ENCODE results near the gene TOP1. TPM values are rescaled to one million over a fixed set of nuclear protein-coding genes. Genes with fewer than 3 reads are reported as not detected.

Gene TOP1
- total RNA-seq, 4 donors from 2014 or later = 23.1 to 49.9 (median 31.6) TPM

GRCh38 chr20:41150664-41151063, 122.0 kb downstream of the TOP1 start:
- intact Hi-C loops (cut with DNase I) = no loop called here
- DNase-seq = no peak
- H3K4me1 ChIP-seq = peaks cover 23 to 100% (median 84%) of the 10 kb centered on the region in 3 donors

GRCh38 chr20:41151134-41151869, 122.7 kb downstream of the TOP1 start:
- 100% methylated on average over 2 of the region's 5 CpGs; no CpG with 5 or more reads in 1 of the 2 donors for WGBS, 2 donors
- Histone ChIP-seq H3K9me3 (no peaks in the 10 kb centered on the region), H3K36me3 (no peaks in the 10 kb centered on the region), H3K4me3 (no peak overlapping the region), H3K27ac (peak overlapping the region in 2 of 4 donors; percentile 49 to 51), H3K27me3 (no peaks in the 10 kb centered on the region), H3K4me1 (peaks cover 19 to 100% (median 83%) of the 10 kb centered on the region in 3 donors)
- intact Hi-C loops (cut with DNase I) = no loop called here
- DNase-seq = no peak
- TF ChIP-seq, protein P1, sequence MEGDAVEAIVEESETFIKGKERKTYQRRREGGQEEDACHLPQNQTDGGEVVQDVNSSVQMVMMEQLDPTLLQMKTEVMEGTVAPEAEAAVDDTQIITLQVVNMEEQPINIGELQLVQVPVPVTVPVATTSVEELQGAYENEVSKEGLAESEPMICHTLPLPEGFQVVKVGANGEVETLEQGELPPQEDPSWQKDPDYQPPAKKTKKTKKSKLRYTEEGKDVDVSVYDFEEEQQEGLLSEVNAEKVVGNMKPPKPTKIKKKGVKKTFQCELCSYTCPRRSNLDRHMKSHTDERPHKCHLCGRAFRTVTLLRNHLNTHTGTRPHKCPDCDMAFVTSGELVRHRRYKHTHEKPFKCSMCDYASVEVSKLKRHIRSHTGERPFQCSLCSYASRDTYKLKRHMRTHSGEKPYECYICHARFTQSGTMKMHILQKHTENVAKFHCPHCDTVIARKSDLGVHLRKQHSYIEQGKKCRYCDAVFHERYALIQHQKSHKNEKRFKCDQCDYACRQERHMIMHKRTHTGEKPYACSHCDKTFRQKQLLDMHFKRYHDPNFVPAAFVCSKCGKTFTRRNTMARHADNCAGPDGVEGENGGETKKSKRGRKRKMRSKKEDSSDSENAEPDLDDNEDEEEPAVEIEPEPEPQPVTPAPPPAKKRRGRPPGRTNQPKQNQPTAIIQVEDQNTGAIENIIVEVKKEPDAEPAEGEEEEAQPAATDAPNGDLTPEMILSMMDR (IDR thresholded peaks at IDR 0.05) = no peak

More at GRCh38 chr20:41150664-41151063, 122.0 kb downstream of the TOP1 start:
- WGBS, 2 donors = 49 to 63% methylated on average over 3 of the region's 3 CpGs
- no peaks in the 10 kb centered on the region for H3K27me3 ChIP-seq
- no peaks in the 10 kb centered on the region for H3K9me3 ChIP-seq
- TF ChIP-seq POLR2A (IDR thresholded peaks at IDR 0.05) = no peak
- TF ChIP-seq, protein P1 (IDR thresholded peaks at IDR 0.05) = no peak
- no peaks in the 10 kb centered on the region for H3K36me3 ChIP-seq
- H3K27ac ChIP-seq = peak overlapping the region in 3 of 4 donors; percentile 6 to 51 (median 49)
- no peak overlapping the region for H3K4me3 ChIP-seq

DNA sequence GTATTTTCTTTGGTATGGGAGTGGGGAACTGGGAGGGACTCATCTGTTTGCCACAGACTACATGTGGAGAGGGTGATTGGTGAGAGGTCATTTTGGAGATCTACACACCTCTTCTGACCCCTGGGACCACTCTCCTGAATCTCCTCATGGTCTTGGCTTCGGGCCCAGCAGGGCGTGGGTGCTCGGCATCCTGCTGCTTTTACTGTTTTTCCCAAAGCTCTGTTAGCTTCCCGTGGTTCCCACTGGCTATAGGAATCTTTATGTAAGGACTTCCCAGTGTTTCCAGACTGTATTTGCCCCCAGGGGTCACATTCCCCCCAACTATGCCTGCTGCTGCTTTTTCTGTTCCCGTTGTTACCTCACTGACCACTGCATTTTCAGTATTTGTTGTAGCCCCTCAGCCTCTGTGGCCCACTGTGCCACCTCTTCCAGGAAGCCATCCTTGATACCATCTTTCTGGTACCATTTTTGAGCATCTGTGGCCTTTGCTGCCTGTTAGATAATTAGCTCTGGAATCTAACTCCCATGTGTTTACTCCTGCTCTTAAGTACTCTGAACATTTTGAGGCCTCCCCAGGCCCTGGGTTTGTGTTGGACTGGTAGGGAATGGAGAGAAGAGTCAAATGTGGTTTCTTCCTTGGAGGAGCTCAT, 123.6 kb downstream of the TOP1 start:
- peaks cover 25 to 100% (median 83%) of the 10 kb centered on the region in 3 donors for H3K4me1 ChIP-seq
- H3K27ac ChIP-seq = peak overlapping the region in 3 of 4 donors; percentile 18 to 51 (median 48)

DNA sequence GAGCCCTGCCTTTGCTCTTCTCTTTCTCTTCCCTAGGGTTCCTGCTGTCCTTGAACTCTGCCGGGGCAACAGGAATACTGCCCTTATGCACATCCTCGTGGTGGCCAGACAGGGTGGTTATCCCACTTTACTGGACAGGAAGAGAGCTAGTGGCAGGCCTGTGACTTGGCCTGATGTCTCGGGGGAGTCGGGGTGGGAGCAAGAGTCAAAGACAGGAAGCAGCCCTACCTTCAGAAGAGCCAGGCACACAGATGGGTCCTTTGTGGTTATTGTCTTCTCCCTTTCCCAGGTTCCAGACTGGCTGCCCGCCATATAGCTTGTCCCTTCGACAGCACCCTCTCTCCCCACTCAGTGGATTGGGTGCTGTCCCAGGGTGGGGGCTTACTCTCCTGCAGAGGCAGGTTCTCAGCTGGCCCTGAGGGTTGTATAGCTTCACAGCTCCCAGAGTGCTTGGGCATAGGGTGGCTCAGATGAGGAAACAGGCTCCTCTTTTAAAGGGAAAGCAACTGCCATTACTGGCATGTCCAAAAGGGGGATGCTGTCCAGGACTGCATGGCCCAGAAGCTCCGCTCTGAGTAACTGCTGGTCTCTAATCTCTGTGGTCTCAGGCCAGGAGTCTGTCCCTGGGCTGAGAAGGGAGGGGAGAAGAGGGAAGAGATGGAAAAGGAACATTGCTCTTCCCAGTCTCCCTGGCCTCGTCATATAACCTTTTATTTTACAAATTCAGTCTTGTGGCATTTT, 126.0 kb downstream of the TOP1 start:
- Histone ChIP-seq H3K36me3 (peaks cover 0 to 2% (median 0%) of the 10 kb centered on the region in 3 donors), H3K27ac (peak overlapping the region in 2 of 4 donors; percentile 19 to 30), H3K9me3 (no peaks in the 10 kb centered on the region), H3K4me1 (peaks cover 17 to 100% (median 75%) of the 10 kb centered on the region in 3 donors), H3K27me3 (no peaks in the 10 kb centered on the region), H3K4me3 (no peak overlapping the region)
- TF ChIP-seq, protein P1 (IDR thresholded peaks at IDR 0.05) = no peak
- no peak for TF ChIP-seq POLR2A (IDR thresholded peaks at IDR 0.05)
- 50 to 73% methylated on average over 2 to 4 of the region's 8 CpGs for WGBS, 2 donors
- intact Hi-C loops (cut with DNase I) = no loop called here
- no peak for DNase-seq

More for the DNA sequence above, 123.6 kb downstream of the TOP1 start:
- Histone ChIP-seq H3K27me3 (no peaks in the 10 kb centered on the region), H3K9me3 (no peaks in the 10 kb centered on the region), H3K36me3 (no peaks in the 10 kb centered on the region), H3K4me3 (no peak overlapping the region)
- TF ChIP-seq, protein P1 (IDR thresholded peaks at IDR 0.05) = no peak
- TF ChIP-seq POLR2A (IDR thresholded peaks at IDR 0.05) = no peak
- WGBS, 2 donors = 53 to 64% methylated on average over 5 of the region's 5 CpGs
- no peak for DNase-seq
- intact Hi-C loops (cut with DNase I) = no loop called here
